NCI-H345 treated with DMSO at 0.1 percent for 48 hours (cell line): ENCODE measurements around the gene TRIAP1.
A peak's percentile ranks its signal among the peaks of the same experiment; 100 is the strongest.
"Not testable (repeated sequence)": the region's sequence is repeated elsewhere in the genome, so short reads cannot be mapped to it uniquely, and the experiment has no call there.

Source experiments
- DNase-seq: peaks from one replicate; lab custom pipeline; 2025; ENCODE audit not compliant: unreplicated experiment; lab: John Stamatoyannopoulos, UW

TRIAP1 gene

DNA sequence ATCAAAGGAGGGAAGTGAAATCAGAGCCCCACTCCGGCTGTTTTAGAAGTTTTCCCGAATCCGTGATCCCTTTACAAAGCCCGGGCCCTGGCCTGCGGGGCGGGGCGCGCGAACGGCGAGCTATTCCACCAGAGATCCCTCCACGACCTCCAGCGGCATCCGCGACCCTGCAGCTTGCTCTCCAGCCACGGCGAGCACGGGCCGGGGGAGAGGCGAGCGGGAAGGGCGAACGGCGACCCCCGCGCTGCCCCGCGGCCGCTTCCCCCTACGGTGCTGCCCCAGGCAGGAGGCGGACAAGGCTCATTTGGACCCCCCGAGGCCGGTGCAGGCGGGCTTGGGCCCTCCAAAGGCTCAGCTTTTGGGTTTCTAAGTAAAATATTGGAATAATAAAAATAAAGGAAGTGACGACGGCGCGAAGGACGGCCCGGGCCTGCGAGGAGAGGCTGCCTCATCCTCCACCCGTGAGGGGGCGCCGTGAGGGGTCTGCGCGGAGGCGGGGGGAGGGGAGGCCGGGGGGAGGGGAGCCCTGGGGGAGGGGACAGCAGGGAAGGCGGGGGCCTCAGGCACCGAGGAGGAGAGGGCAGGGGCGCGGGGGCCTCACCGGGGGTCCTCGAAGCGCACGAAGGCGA lies 22.8 kb upstream of the TRIAP1 start:
- peak; percentile 31 for DNase-seq

DNA sequence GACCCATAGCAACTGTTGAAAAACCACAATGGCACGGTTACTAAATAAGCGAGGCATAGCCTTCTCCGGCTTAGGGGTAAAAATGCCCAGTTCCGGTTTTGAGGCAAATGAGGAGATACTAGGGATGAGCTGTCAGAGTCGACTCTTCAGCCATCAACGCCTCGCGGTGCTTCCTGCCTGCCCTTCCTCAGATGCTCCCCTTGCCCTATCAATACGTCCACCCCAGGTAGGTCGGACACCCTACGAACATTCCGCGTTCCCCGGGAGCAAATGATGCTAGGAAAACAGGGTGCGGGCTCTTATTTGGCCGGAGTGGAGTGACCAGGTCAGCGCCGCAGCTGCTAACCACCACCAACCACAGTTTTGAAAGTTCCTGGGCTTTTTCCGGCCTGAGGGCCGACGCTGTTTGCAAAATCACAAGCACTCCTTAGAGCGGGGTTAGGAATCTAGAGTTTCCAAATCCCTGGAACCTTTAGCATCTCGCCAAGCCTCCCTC lies 22.2 kb upstream of the TRIAP1 start:
- DNase-seq = no peak

- DNase-seq = no peak
These were observed 21.3 kb upstream of the TRIAP1 start for GRCh38 chr12:120467439-120467838.

DNA sequence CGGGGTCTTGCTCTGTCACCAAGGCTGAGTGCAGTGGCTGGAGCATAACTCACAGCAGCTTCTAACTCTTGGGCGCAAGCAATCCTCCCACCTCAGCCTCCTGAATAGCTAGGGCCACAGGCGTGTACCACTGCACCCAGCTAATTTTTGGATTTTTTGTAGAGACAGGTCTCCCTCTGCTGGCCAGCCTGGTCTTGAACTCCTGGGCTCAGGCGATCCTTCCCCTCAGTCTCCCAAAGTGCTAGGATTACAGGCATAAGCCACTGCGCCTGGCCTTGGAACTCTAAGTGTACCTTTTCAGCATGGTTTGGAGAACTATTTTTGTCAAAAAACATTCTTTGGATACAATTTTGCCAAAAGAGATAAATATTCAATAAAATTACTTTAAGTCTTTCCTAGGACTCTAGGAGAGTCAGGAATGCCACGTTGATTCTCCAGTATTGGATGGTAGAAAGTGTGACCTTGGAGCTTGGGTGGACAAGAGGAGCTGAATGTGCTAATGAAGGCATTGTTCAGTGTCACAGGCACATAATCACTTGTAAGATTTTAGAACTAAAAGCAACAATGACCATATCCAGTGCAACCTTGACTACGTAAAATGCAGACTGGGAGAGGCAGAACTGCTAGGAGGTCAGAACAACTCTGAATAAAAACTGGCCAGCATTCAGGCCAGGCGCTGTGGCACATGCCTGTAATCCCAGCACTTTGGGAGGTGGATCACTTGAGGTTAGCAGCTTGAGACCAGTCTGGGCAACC lies 20.6 kb upstream of the TRIAP1 start:
- DNase-seq = no peak

DNA sequence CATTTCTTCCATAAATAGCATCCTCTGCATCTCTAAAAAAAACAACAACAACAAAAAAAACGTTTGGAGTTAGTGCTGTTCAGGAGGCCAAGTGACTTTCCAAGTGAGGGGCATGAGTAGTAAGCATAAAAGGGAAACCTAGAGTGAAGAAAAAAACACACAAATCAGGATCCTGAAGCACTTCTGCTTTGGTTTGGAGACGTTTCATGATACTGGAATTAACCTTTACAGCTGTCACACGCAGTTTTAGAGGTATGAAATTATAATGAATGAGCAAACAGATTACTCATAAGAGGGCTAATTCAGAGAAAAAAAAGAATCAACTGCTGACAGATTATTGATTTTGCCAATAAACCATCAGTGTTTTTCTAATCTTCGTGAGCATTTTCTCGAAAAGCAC lies 19.6 kb upstream of the TRIAP1 start:
- DNase-seq = no peak

DNA sequence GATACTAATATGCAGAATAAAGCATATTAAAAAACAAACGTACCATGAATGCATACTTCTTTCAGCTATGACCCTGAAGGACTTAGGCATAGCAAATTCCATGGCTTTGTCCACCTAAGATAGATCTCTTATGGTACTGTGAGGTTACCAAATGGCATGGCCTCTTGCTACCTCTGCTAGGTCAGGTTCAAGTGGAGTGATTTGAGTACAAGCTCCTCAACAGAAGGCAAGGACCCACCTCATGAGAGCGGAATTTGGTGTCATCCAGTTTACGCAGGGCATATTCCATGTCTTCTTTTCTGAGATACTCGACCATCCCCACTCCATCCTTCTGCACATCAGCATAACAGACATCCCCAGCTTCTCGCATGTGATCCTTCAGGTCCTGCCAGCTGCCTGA lies 17.5 kb upstream of the TRIAP1 start:
- DNase-seq = no peak

GRCh38 chr12:120462099-120462640 lies 16.0 kb upstream of the TRIAP1 start:
- DNase-seq = no peak

- DNase-seq = no peak
These were observed 14.0 kb upstream of the TRIAP1 start for GRCh38 chr12:120460157-120460556.

DNA sequence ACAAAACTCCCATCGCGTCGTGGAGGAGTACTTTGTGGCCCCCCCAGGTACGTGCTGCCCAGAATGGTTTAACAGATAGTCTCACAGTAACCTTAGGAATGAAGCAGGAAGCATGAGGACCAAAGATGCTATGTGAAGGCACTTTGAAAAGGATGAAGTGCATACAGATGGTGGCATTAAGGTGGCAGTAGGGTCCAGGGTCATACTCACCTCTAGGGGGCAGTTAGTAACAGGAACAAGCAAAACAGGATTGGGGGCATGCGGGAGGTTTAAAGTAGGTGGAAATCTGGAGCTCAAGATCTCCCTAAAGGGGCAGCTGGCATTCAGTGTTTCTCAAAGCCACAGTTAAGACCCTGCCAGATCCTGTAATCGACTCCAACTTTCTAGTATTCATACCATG lies 10.9 kb upstream of the TRIAP1 start:
- DNase-seq = no peak

DNA sequence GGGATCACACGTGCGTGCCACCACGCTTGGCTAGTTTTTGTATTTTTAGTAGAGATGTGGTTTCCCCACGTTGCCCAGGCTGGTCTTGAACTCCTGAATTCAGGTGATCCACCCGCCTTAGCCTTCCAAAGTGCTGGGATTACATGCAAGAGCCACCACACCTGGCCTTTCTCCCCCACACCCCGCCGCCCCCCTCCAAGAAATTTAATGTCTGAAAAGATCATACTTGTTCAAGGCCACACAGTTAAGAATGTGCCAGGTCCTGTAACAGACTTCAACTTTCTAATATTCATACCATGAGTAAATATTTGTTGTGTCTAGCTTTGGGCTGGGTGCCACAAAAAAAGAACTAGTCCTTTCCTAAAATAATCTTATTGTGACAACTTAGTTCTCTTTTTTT lies 9.1 kb upstream of the TRIAP1 start:
- DNase-seq = no peak

DNA sequence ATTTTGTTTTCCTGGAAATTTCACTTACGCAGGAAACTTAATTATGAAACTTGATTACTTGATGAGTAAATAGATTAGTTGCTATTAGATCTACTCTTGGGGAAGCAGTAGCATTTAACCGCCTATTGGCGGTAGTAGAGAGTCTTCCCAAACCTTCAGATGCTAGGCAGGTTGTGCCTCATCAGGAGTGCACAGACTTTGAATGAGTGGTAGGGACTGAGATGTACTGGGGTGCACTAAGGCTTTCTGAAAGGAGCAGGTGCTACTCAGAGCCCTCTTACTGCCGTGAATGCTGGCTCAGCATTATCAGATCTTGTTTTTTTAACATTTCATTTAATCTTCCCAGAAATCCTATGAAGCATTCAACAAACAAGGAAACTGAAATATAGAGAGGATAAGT lies 7.8 kb upstream of the TRIAP1 start:
- DNase-seq = peak; percentile 4

DNA sequence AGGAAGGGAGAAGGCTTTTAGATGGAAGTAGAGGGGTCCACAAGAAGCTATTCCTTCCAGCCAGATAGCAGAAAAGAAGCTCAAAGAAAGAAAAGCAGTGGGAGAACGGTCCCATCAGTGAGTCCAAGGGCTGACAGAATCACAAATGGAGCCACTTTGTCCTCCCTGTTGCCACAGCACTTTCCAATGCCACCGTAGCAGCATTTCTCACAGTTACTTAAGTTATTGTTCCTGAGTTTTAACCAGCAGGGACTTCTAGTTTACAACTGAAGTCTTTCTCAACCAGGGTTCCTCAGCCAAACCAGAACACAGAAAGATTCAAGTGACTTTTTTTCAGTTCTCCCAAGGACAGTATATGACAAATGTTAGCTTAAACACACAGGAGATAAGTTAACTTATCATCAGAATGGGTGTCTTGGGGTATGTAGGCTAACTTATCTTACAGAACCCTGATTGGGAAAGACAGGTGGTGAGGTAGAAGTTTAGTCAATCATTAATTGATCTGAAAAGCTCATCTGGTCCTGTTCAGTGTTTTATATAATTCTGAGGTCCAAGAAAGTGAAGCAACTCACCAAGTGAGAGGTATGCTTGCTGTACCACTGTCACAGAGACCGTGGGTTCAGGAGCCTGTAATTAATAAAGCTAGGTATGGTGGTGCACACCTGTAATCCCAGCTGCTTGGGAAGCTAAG lies 7.0 kb upstream of the TRIAP1 start:
- DNase-seq = no peak

DNA sequence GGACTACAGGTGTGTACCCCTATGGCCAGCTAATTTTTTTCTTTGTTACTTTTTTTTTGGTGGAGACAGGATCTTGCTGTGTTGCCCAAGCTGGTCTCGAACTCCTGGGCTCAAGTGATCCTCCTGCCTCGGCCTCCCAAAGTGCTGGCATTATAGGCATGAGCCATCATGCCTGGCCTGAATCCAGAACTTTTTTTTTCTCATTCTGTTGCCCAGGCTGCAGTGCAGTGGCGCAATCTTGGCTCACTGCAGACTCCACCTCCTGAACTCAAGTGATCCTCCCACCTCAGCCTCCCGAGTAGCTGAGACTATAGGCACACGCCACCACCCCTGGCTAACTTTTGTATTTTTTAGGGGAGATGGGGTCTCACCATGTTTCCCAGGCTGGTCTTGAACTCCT lies 6.3 kb upstream of the TRIAP1 start:
- DNase-seq = not testable (repeated sequence)

- DNase-seq = no peak
These were observed 1.8 kb upstream of the TRIAP1 start for GRCh38 chr12:120447992-120448391.

DNA sequence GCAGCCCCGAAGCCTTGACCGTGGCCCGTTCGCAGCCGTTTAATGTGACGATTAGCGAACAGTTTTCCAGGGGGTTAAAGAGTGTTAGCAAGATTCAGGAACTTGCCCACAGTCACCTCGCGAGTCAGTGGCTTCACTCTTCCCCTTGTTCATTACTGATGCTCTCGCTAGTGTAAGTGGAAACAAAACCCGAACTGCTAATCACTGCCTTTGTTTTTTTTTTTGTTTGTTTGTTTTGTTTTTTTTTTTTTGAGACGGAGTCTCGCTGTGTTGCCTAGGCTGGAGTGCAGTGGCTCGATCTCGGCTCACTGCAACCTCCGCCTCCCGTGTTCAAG lies 627 bp upstream of the TRIAP1 start:
- not testable (repeated sequence) for DNase-seq

DNA sequence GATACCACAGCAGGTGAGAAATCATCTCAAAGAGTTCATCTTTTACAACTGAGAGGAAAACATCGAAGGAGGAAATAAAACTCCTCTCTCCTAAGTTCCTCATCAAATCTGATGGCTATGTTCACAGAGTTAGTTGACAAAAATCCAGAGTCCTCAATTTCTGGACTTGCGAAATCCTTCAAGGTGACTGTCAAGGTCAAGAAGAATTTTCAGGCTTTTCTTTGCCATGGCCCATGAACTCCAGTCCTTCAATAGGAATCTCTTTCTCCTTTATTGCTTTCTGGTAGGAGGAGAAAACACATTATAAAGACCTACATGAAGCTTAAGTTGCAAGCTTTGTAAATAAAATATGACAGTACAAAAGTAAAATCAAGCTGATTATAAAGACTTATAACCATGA lies 1.5 kb downstream of the TRIAP1 start:
- DNase-seq = no peak

DNA sequence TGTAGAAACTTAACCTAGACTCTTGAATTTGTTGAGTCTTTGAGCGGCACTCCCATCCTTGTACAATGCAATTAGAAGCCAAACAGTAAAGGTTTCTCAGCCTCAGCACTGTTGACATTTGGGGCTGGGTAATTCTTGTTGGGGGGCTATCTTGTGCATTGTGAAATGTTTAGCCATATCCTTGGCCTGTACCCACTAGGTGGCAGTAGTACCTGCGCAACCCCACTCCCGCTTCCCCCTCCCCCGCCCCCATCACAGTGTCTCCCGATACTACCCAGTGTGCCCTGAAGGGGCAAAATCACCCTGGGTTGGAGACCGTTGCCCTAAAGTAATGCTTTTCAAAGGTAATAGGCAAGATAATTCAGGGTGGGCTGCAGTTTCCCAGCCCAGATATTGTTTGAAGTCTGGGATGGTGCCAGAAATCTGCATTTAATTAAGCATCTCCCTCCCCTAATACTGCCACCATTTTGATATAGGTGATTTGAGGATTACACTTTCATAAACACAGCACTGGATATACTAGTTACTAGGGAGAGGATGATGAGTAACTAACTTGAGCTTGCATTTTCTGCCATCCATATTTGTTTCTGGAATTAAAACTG lies 6.4 kb downstream of the TRIAP1 start:
- peak; percentile 14 for DNase-seq

DNA sequence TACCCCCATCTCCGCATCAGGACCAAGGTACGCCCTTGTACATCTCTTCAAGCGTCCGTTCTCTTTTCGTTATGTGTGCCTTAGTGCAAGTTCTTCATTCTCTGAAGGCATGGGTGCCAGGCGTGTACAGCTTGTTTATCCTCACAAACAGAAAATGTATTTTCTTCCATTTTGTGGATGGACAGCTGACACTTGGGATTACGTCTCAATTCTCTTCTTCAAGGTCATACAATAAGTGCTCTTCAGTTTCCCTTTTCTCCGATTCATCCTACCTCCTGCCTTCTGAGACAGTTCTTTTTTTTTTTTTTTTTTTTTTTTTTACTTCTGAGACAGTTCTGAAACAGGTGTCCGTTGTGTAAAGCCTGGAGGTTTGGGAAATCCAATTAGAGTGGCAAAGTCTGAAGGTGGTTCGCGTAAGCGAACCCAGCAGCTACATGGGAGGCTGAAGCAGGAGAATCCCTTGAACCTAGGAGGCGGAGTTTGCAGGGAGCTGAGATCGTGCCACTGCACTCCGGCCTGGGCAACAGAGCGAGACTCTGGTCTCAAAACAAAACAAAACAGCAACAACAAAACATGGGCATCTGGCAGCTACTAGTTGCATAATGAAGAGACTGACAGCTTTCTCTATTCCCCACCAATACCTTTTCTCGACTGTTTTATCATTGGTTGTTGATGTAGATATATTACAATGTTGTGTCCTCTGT lies 7.5 kb downstream of the TRIAP1 start:
- DNase-seq = no peak

GRCh38 chr12:120437735-120438494 lies 8.3 kb downstream of the TRIAP1 start, which contains the start of gene COX6A1:
COX6A1 (plus strand) TSS chr12:120438113; CDS start chr12:120438127, 14 bp downstream.
- DNase-seq = peak; percentile 99
